Mucosa of descending colon (tissue), 3 donors: Measurements from ENCODE around the gene NELL2. TPM values are rescaled to one million over a fixed set of nuclear protein-coding genes. Genes with fewer than 3 reads are reported as not detected.

Experiments
- ATAC-seq: fragments of 200-7000 bp; cut with Tn5 transposase; one replicate; pipeline ENCODE4 v1.9.1; 2020; ENCODE audit warnings: mild to moderate bottlenecking, moderate library complexity
- DNase-seq, 3 donors: peaks; one replicate each; pipeline ENCODE4 v3.0.0-alpha.2; 2020
- H3K36me3 ChIP-seq: fragments of 200-600 bp; one replicate; pipeline ENCODE4 v1.8.0; 2021; ENCODE audit warnings: low read depth, mild to moderate bottlenecking
- H3K4me1 ChIP-seq: fragments of 200-600 bp; one replicate; pipeline ENCODE4 v1.8.0; 2021; ENCODE audit warnings: low read depth, mild to moderate bottlenecking
- H3K4me3 ChIP-seq: fragments of 200-600 bp; one replicate; pipeline ENCODE4 v1.8.0; 2021; ENCODE audit warnings: mild to moderate bottlenecking
- H3K9me3 ChIP-seq: fragments of 200-600 bp; one replicate; pipeline ENCODE4 v1.8.0; 2021; ENCODE audit warnings: mild to moderate bottlenecking
- CTCF ChIP-seq: fragments of 200-600 bp; IDR thresholded peaks from one replicate; pipeline ENCODE4 v1.8.0; 2022; ENCODE audit warnings: antibody characterized with exemption, mild to moderate bottlenecking
- intact Hi-C, 2 donors: fragments of 100-400 bp; cut with DNase I in 1 of 2; cut with micrococcal nuclease in 1 of 2; formaldehyde crosslinking; loops; one replicate each; pipeline versions ENCODE4 v1.11.0 to v1.11.1; 2022; cut with DNase I, micrococcal nuclease
- total RNA-seq, 3 donors: library from RNA; stranded (reverse); fragmentation: NEBNext Ultra II Directional in 2 of 3; extraction: Animal tissue kit (Norgen Biotek cat#: 25700) in 2 of 3; gene quantifications; one replicate each; pipeline versions ENCODE4 v1.2.1 to v1.2.4, GENCODE V29; 2021 to 2023
- donor health status: DM: no; HTN: no; CAD: no; lungs with moderate emphysema.
- donor health status: DM: no; HTN: no; CAD: no.
- donor health status: DM: no; HTN: yes; CAD: no.

The NELL2 gene
- total RNA-seq, 3 donors from 2014 or later: 2.4 to 7.4 (median 5.8) TPM

- Histone ChIP-seq H3K4me1 (no peaks in the 10 kb centered on the region), H3K36me3 (no peaks in the 10 kb centered on the region), H3K4me3 (no peak overlapping the region), H3K9me3 (no peaks in the 10 kb centered on the region)
- intact Hi-C loops: no loop called here
- no peak for TF ChIP-seq CTCF
- DNase-seq (peak in 2 of 3 donors; percentile 27 to 36), ATAC-seq (peak; percentile 86)
Measured at GRCh38 chr12:44847888-44848702, 28.0 kb downstream of the NELL2 start.

GRCh38 chr12:44847403-44847802, 28.7 kb downstream of the NELL2 start:
- intact Hi-C loops: no loop called here
- ATAC-seq: no peak
- no peak for DNase-seq
- no peaks in the 10 kb centered on the region for H3K36me3 ChIP-seq
- H3K4me1 ChIP-seq: no peaks in the 10 kb centered on the region
- TF ChIP-seq CTCF: no peak
- H3K9me3 ChIP-seq: no peaks in the 10 kb centered on the region
- no peak overlapping the region for H3K4me3 ChIP-seq

- Histone ChIP-seq H3K9me3 (no peaks in the 10 kb centered on the region), H3K4me3 (no peak overlapping the region), H3K4me1 (no peaks in the 10 kb centered on the region), H3K36me3 (no peaks in the 10 kb centered on the region)
- intact Hi-C loops: no loop called here
- no peak for TF ChIP-seq CTCF
- no peak for DNase-seq
- no peak for ATAC-seq
Measured at GRCh38 chr12:44846826-44847225, 29.3 kb downstream of the NELL2 start.

- ATAC-seq: no peak
- no peak for TF ChIP-seq CTCF
- H3K4me3 ChIP-seq: no peak overlapping the region
Measured at GRCh38 chr12:44842669-44843068, 33.4 kb downstream of the NELL2 start.

GRCh38 chr12:44839785-44840184, 36.3 kb downstream of the NELL2 start:
- no peak overlapping the region for H3K4me3 ChIP-seq
- intact Hi-C loops: no loop called here
- H3K9me3 ChIP-seq: no peaks in the 10 kb centered on the region
- no peak for DNase-seq
- no peaks in the 10 kb centered on the region for H3K36me3 ChIP-seq
- ATAC-seq: no peak
- H3K4me1 ChIP-seq: peaks cover 6% of the 10 kb centered on the region
- TF ChIP-seq CTCF: no peak

More at GRCh38 chr12:44842669-44843068, 33.4 kb downstream of the NELL2 start:
- H3K4me1 ChIP-seq: no peaks in the 10 kb centered on the region
- H3K36me3 ChIP-seq: no peaks in the 10 kb centered on the region
- no peaks in the 10 kb centered on the region for H3K9me3 ChIP-seq
- DNase-seq: no peak
- intact Hi-C loops: no loop called here
